Measurements from ENCODE around the gene FUT8.

GRCh38 chr14:65369560-65369959, 43.0 kb upstream of the FUT8 start:
- TF ChIP-seq CTCF (IDR thresholded peaks at IDR 0.05) (no peak), EP300 (IDR thresholded peaks at IDR 0.05) (no peak)
